Sigmoid colon (tissue), 3 donors: ENCODE results near the gene GPR33.

Experiments used
- CTCF ChIP-seq, 4 experiments: fragments of 450-650 bp in 3 of 4; fragments of 200-600 bp in 1 of 4; IDR thresholded peaks; one replicate each; pipeline ENCODE4 v1.5.1; 2016 to 2019; ENCODE audit warnings: antibody characterized with exemption in 4 of 4, mild to moderate bottlenecking in 3 of 4, moderate library complexity in 2 of 4
- POLR2A ChIP-seq, 2 donors: fragments of 450-650 bp; IDR thresholded peaks; one replicate each; pipeline ENCODE4 v1.6.1; 2016; ENCODE audit warnings: antibody characterized with exemption in 2 of 2, mild to moderate bottlenecking in 2 of 2, moderate library complexity in 2 of 2

GRCh38 chr14:31486764-31487163 is 1.1 kb downstream of the GPR33 start:
- no peak for TF ChIP-seq POLR2A (IDR thresholded peaks at IDR 0.05)
- TF ChIP-seq CTCF (IDR thresholded peaks at IDR 0.05), result no peak
